Osteocyte (in vitro differentiated cells): ENCODE measurements around the gene AMT. TPM values are rescaled to one million over a fixed set of nuclear protein-coding genes. Genes with fewer than 3 reads are reported as not detected.
A peak's percentile ranks its signal among the peaks of the same experiment; 100 is the strongest.

Source experiments
- DNase-seq: peaks from one replicate; pipeline ENCODE4 v3.0.0; 2021; ENCODE audit warnings: mixed read lengths; ENCODE audit not compliant: unreplicated experiment; ENCODE audit errors: extremely low spot score
- H3K27ac Mint-ChIP-seq: one replicate; pipeline ENCODE4 v1.8.0; 2021; ENCODE audit warnings: mild to moderate bottlenecking, mixed read lengths; ENCODE audit not compliant: unreplicated experiment
- H3K27me3 Mint-ChIP-seq: one replicate; pipeline ENCODE4 v1.8.0; 2021; ENCODE audit warnings: mixed read lengths; ENCODE audit not compliant: unreplicated experiment
- H3K36me3 Mint-ChIP-seq: one replicate; pipeline ENCODE4 v1.8.0; 2021; ENCODE audit warnings: mixed read lengths; ENCODE audit not compliant: unreplicated experiment
- H3K4me1 Mint-ChIP-seq: one replicate; pipeline ENCODE4 v1.8.0; 2021; ENCODE audit warnings: mixed read lengths; ENCODE audit not compliant: unreplicated experiment
- H3K4me3 Mint-ChIP-seq: one replicate; pipeline ENCODE4 v1.8.0; 2021; ENCODE audit warnings: mild to moderate bottlenecking, moderate library complexity, mixed read lengths; ENCODE audit not compliant: unreplicated experiment
- H3K9me3 Mint-ChIP-seq: one replicate; pipeline ENCODE4 v1.8.0; 2021; ENCODE audit warnings: mixed read lengths; ENCODE audit not compliant: unreplicated experiment
- CTCF ChIP-seq: fragments of 200-600 bp; sonication (generic); IDR thresholded peaks from 2 replicates; pipeline ENCODE4 v1.5.0; 2021; ENCODE audit warnings: antibody characterized with exemption, mild to moderate bottlenecking, moderate library complexity
- total RNA-seq: library from RNA; stranded (reverse); gene quantifications from 2 replicates; pipeline ENCODE4 v1.2.1, GENCODE V29; 2021

AMT gene
- total RNA-seq, 1 donor from 2014 or later = 9.4 TPM

- H3K4me1 Mint-ChIP-seq = peaks cover 33% of the 10 kb centered on the region
- TF ChIP-seq CTCF = no peak
- H3K4me3 Mint-ChIP-seq = no peak overlapping the region
- peak overlapping the region; percentile 19 for H3K27ac Mint-ChIP-seq
- DNase-seq = no peak
- no peaks in the 10 kb centered on the region for H3K27me3 Mint-ChIP-seq
- no peaks in the 10 kb centered on the region for H3K9me3 Mint-ChIP-seq
- peaks cover 3% of the 10 kb centered on the region for H3K36me3 Mint-ChIP-seq
Observed at GRCh38 chr3:49387721-49388120, 34.6 kb downstream of the AMT start.

- no peaks in the 10 kb centered on the region for H3K27me3 Mint-ChIP-seq
- no peak overlapping the region for H3K4me3 Mint-ChIP-seq
- peak overlapping the region; percentile 12 for H3K27ac Mint-ChIP-seq
- TF ChIP-seq CTCF = no peak
- DNase-seq = no peak
- H3K4me1 Mint-ChIP-seq = peaks cover 31% of the 10 kb centered on the region
- H3K9me3 Mint-ChIP-seq = no peaks in the 10 kb centered on the region
- peaks cover 3% of the 10 kb centered on the region for H3K36me3 Mint-ChIP-seq
Observed at GRCh38 chr3:49386056-49386756, 36.1 kb downstream of the AMT start.

- Mint-ChIP-seq H3K27ac (no peak overlapping the region), H3K4me1 (peaks cover 31% of the 10 kb centered on the region), H3K27me3 (no peaks in the 10 kb centered on the region), H3K9me3 (no peaks in the 10 kb centered on the region), H3K36me3 (peaks cover 3% of the 10 kb centered on the region), H3K4me3 (no peak overlapping the region)
- TF ChIP-seq CTCF = no peak
- DNase-seq = no peak
Observed at GRCh38 chr3:49385617-49386016, 36.7 kb downstream of the AMT start.

GRCh38 chr3:49383387-49383786 is 38.9 kb downstream of the AMT start:
- H3K36me3 Mint-ChIP-seq = peaks cover 3% of the 10 kb centered on the region
- H3K9me3 Mint-ChIP-seq = no peaks in the 10 kb centered on the region
- no peak for TF ChIP-seq CTCF
- H3K27me3 Mint-ChIP-seq = no peaks in the 10 kb centered on the region
- H3K4me3 Mint-ChIP-seq = no peak overlapping the region
- H3K27ac Mint-ChIP-seq = peak overlapping the region; percentile 34
- peaks cover 43% of the 10 kb centered on the region for H3K4me1 Mint-ChIP-seq
- no peak for DNase-seq

- H3K4me3 Mint-ChIP-seq = no peak overlapping the region
- peak overlapping the region; percentile 89 for H3K27ac Mint-ChIP-seq
- H3K36me3 Mint-ChIP-seq = peaks cover 9% of the 10 kb centered on the region
Observed at GRCh38 chr3:49378249-49378895, 43.9 kb downstream of the AMT start.

More at GRCh38 chr3:49378249-49378895, 43.9 kb downstream of the AMT start:
- DNase-seq = peak; percentile 84
- peaks cover 40% of the 10 kb centered on the region for H3K4me1 Mint-ChIP-seq
- H3K27me3 Mint-ChIP-seq = no peaks in the 10 kb centered on the region
- TF ChIP-seq CTCF = no peak
- no peaks in the 10 kb centered on the region for H3K9me3 Mint-ChIP-seq
